Endometrium (tissue), 2 donors: ENCODE measurements around the gene EIF4EBP2.

Experiments used
- FAIRE-seq: peaks from 2 replicates; lab custom pipeline; 2012; peaks lifted over from hg19 to GRCh38; lab: Jason Lieb, UNC
- donor health status: control.
- donor health status: control.

EIF4EBP2 gene

GRCh38 chr10:70404036-70404786 lies at the start of gene EIF4EBP2:
Gene EIF4EBP2, plus strand, starts transcription at chr10:70404145. Its CDS starts 257 bp downstream, at chr10:70404402.
- FAIRE-seq: no peak

DNA sequence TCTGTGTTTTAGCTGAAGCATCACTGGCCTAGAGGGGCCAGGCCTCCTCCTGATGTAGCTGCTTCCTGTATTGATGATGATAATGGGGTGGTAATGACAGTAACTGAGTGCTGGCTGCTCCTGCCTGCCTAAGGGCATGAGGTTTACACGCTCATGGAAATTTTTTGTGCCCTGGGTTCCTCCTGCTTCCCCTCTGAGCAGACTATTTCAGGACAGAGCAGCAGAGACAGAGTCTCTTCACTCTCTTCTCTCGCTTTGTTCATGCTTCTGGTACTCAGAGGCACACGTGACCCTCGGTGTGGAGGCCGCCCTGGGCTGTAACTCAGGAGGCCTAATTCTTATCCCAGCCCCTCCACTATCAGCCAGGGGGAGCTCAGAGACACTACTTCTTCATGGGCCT lies 49.4 kb upstream of the EIF4EBP2 start:
- no peak for FAIRE-seq

- FAIRE-seq: no peak
Measured at GRCh38 chr10:70355051-70356021, 48.6 kb upstream of the EIF4EBP2 start.

GRCh38 chr10:70357565-70357964 lies 46.4 kb upstream of the EIF4EBP2 start:
- FAIRE-seq: no peak

DNA sequence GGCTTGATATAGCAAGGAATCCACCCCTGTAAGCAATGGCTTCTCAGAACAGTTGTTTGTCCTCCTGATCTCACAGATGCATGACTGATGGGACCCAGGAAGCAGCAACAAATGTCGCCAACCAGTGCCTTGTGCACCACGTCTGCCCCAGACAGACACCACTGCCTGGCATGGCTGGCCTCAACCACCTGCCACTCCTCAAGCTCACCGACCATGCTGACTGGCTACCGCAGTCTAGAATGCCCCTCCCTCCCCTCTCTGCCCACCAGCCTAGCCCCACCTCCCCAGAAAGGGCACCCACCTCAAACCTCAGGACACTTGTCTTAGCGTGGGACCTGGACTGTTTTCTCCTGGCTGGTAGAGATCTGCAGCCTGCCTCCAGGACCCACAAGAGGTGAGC lies 45.5 kb upstream of the EIF4EBP2 start:
- no peak for FAIRE-seq

GRCh38 chr10:70359017-70359550 lies 44.9 kb upstream of the EIF4EBP2 start:
- FAIRE-seq: no peak

DNA sequence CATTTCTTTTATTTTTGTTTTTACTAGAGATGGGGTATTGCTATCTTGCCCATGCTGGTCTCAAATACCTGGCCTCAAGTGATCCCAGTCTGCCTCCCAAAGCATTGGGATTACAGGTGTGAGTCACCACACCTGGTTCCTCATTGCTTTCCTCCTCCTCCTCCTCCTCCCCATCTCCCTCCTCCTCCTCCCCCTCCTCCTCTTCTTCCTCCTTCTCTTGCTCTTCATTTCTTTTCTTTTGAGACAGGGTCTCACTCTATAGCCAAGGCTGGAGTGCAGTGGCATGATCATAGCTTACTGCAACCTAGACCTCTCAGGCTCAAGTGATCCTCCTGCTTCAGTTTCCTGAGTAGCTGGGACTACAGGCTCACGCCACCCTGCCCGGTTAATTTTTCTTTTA lies 43.7 kb upstream of the EIF4EBP2 start:
- FAIRE-seq: no peak

GRCh38 chr10:70362328-70362727 lies 41.6 kb upstream of the EIF4EBP2 start:
- FAIRE-seq: no peak

DNA sequence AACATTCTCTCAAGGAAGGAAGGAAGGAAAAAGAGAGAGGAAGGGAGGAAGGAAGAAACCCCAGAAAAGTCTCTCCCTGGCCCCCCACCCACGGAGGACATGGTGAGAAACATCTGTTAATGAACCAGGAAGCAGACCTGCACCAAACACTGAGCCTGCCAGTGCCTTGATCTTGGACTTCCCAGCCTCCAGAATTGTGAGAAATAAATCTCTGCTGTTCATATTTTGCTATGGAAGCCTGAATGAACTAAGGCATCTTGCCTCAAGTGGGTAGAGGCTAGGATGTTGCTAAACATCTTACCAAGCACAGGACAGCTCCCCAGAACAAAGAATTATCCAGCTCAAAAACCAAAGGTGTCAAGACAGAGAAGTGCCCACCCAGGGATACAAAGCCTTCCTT lies 40.7 kb upstream of the EIF4EBP2 start:
- FAIRE-seq: no peak

DNA sequence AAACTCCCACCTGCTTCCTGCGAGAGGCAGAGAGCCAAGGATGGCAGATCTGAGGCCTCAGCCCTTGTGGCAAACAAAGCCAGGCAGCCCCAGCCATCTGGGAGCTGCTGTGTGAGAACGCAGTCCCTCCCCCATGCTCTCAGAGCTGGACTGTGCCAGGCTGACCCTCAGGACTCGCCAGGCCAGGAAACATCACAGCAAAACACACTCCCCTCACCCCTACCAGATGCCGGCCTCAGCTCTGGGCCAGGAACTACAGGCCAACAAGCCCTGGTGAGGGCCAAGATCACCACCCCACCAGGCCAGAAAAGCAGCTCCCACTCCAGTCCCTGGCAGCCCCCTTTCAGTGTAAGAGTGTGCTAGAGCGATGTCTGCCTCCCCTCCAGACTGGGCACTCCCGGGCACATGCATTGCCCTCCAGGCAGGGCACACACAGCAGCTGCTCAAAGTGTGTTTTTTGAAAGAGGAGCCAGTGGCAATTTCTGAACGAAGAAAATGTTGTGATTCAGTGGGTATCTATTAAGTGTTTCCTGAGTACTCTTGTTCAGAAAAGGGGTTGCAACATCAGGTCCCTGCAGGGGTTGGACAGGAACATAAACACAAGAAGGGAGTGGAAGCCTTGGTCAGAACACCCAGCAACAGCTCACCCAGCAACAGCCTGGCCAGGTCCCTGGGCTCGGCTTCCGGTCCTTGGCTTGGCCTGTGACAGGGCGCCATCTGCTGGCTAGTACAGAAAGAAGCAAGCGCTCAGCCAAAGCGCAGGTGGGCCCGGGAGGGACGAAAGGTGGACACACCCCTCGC lies 39.8 kb upstream of the EIF4EBP2 start:
- peak; percentile 84 for FAIRE-seq

- FAIRE-seq: no peak
Measured at GRCh38 chr10:70364772-70365091, 39.2 kb upstream of the EIF4EBP2 start.

DNA sequence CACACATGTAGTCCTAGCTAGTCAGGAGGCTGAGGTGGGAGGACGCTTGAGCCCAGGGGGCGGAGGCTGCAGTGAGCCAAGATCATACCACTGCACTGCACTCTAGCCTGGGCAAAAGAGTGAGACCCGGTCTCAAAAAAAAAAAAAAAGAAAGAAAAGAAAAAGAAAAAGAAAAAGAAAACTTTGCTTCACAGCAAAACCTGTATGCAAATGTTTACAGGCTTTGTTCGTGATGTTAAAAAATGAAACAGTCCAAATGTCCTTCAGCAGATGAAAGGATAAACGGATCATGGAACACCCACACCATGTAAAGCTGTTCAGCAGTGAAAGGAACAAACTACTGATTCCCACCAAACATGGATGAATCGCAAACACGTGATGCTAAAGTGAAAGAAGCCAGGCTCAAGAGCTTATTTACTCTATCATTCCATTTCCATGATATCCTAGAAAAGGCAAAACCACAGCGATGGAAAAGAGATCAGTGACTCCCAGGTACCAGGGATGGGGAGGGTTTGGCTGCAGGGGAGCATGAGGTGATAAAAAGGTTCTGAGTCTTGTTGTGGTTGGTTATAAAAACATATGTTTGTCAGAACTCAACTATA lies 36.6 kb upstream of the EIF4EBP2 start:
- no peak for FAIRE-seq

DNA sequence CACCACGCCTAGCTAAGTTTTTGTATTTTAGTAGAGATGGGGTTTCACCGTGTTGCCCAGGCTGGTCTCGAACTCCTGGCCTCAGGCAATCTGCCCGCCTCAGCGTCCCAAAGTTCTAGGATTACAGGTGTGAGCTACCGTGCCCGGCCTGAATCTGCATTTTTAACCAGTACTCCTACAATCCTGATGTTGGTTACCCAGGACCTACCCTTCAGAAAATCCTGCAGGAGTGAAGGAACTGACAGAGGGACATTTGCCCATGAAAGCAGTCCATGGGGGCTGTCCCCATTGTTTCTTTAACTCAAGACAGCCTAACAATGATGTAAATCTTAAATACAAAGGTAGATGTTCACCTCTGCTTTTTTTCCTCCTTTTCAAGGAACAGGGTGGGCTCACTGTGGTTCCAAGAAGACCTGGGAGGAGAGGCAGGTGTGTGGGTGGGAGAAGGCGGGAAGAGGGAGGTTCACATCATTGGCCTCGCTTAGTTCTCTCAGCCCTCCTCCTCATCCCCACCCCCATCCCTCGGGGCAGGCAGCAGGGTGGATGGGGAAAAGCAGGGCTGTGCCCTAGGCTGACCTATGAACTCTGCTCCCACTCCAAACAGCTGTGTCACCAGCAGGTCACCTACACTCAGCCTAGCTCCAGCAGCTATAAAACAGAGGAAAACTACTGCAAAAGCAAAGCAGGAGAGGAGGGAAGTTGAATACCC lies 35.0 kb upstream of the EIF4EBP2 start:
- FAIRE-seq: no peak

- FAIRE-seq: no peak
Measured at GRCh38 chr10:70369498-70370018, 34.4 kb upstream of the EIF4EBP2 start.

GRCh38 chr10:70370766-70371165 lies 33.2 kb upstream of the EIF4EBP2 start:
- FAIRE-seq: no peak

- FAIRE-seq: no peak
Measured at GRCh38 chr10:70371846-70372245, 32.1 kb upstream of the EIF4EBP2 start.

DNA sequence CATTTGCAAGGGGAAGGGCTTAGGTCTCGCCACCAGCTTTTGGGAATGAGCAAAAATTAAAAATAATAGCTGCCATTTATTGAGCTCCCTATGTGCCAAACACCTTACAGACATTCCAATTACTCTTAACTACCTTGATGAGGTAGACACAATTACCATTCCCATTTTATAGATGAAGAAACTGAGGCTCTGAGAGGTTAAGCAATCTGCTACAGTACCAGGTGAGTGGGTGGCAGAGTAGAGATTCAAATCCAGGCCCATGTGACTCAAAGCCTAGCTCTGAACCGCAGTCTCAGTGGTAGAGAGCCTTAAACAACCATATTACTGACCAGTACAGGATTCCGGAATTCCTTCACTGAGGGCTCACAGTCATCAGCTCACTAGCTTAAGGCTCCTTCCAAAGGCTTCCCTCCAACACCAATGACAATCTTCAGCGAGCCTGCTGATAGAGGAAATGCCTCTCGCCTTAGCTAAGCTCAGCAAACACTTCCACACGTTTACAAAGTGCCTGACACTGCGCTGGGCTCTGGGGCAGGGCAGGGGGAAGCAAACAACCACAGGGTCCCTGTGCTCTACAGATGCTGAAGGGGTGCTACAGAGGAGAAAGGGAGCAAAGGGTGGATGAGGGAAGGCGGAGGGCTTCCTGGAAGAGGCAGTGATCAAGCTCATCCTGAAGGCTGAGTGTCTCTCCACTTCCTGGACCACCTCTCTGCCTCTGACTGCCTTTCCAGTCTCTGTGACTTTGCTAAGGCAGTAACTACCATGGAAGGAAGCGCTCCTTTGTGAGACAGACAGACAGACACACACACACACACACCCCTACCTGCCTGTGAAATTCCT lies 28.9 kb upstream of the EIF4EBP2 start:
- FAIRE-seq: no peak

DNA sequence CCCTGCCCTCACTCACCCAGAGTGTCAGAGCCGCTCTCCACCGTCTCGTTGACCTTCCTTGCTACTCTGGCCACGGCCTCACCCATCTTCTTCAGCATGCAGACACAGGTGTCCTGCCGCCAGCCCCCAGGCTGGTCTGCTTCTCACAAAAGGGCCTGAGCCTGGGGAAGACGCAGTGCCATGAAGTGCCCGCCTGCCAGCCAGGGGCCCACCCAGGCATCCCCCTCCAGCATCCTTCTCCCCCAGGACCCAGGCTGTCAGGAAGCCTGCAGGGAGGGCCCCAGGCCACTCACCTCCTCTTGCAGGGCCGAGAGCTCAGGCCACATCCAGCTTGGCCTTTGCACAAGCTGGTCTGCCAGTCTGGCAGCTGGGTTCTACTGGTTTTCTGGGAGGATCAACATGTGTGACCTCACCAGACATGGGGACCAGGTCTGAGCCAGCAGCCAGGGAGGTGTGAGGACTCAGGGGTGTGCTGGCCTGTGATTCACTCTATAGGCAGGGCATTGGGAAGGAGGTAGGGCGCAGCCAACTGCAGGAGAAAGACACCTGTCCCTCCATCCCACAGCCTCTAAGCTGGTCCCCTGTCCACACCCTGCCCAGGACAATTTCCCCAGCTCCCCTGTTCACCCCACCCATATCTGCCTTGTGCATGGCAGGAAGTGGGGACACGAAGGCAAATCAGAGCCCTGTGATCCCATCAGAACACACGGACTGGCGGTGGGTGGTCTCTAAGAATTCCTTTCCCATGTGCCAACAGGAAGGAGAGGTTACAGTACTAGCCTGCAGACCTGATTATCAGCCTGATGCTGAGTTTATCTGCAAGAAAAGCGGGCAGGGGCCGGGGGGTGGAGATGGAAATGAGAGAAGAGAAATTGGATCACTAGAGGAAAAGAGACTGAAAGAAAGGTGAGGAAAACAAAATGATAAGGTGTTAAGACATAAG lies 27.2 kb upstream of the EIF4EBP2 start:
- no peak for FAIRE-seq

- no peak for FAIRE-seq
Measured at GRCh38 chr10:70378122-70378521, 25.8 kb upstream of the EIF4EBP2 start.
